Measurements from ENCODE around the gene SERPINB1. TPM values are rescaled to one million over a fixed set of nuclear protein-coding genes. Genes with fewer than 3 reads are reported as not detected.

SERPINB1 gene
- total and polyA plus RNA-seq, 2 donors (not counting 3 experiments of a cell fraction or from before 2014, with no cell fraction given): 6.7 to 24.0 TPM

DNA sequence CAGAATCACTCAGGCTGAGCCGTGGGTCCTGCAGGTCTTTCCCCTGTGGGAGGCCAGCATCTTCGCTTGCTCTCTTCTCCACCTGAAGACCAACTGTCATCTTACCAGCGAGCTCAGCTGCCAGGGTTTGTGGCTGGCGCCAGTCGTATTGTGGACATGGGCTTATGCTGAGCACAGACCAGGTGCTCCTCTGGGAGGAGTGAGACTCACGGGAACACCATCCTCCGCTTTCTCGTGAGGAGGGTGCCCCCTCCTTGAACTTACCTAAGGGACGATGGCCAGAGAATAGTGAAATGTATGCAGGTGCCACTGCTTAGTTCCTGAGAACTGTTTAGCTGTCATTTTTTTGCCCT is 59.3 kb downstream of the SERPINB1 start:
- TF ChIP-seq POLR2AphosphoS5 (IDR thresholded peaks at IDR 0.05; ENCODE audit: insufficient read depth, low read depth, low read length) (no peak), GATA2 (IDR thresholded peaks at IDR 0.05; ENCODE audit: insufficient read depth, insufficient read length, low read depth, low read length) (no peak), MYC (IDR thresholded peaks at IDR 0.05; ENCODE audit: low read depth, low read length) (no peak), CTCF (IDR thresholded peaks at IDR 0.05; ENCODE audit: extremely low read depth in 1 of 2, insufficient read depth in 1 of 2, low read depth in 1 of 2, low read length in 2 of 2) (no peak), FOS (IDR thresholded peaks at IDR 0.05; ENCODE audit: borderline replicate concordance, insufficient read depth, low read length) (no peak), POLR2A (IDR thresholded peaks at IDR 0.05; ENCODE audit: low read depth, low read length) (no peak), JUN (IDR thresholded peaks at IDR 0.05; ENCODE audit: borderline replicate concordance, insufficient read depth, insufficient read length, low read depth) (no peak), EZH2 (IDR thresholded peaks at IDR 0.05; ENCODE audit: borderline replicate concordance, low read depth, low read length, severe bottlenecking) (no peak)
- TF ChIP-seq, protein P1, sequence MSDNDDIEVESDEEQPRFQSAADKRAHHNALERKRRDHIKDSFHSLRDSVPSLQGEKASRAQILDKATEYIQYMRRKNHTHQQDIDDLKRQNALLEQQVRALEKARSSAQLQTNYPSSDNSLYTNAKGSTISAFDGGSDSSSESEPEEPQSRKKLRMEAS (IDR thresholded peaks at IDR 0.05; ENCODE audit: insufficient read depth, insufficient read length): no peak
- no peak overlapping the region for H3K4me2 ChIP-seq (ENCODE audit: insufficient read depth, low read length)
- no peaks in the 10 kb centered on the region for H3K27me3 ChIP-seq (ENCODE audit: control insufficient read depth in 2 of 2, insufficient read depth in 2 of 2, low read length in 2 of 2)
- intact Hi-C loops (cut with micrococcal nuclease): no loop called here
- no peaks in the 10 kb centered on the region for H3K9me1 ChIP-seq (replicated peaks; ENCODE audit: control insufficient read depth, extremely low read depth, insufficient read depth, low read length)
- H2AFZ ChIP-seq (ENCODE audit: low read depth, low read length): no peak overlapping the region
- CTCF ChIA-PET: interaction anchor here (0.5 to 2.8 kb wide), 6 partner anchors 9 to 505 kb away, joined by 3 to 54 read pairs (median 8); partner anchors contain the start of gene WRNIP1
- no TSS peak for BruUV-seq (replicated peaks)
- H4K20me1 ChIP-seq (replicated peaks; ENCODE audit: control insufficient read depth, extremely low read depth, insufficient read depth, low read length): no peaks in the 10 kb centered on the region
- POLR2A ChIA-PET: interaction anchor here (2.5 kb wide), 1 partner anchor 14 kb away, joined by 12 read pairs; no protein-coding TSS in a partner anchor
- H3K27ac ChIP-seq (ENCODE audit: insufficient read depth, low read depth, low read length): no peak overlapping the region
- dilution Hi-C loops (cut with MboI; ENCODE audit: extremely low pct_ligation_motif_present, low sequenced_read_pairs): no loop called here
- H3K4me3 ChIP-seq (replicated peaks in 1 of 3; ENCODE audit: insufficient read depth in 1 of 3, low read depth in 1 of 3, low read length in 3 of 3): no peak overlapping the region
- peaks cover 23% of the 10 kb centered on the region for H3K4me1 ChIP-seq (ENCODE audit: control insufficient read depth, extremely low read depth, insufficient read depth, low read length)
- H3K9ac ChIP-seq (replicated peaks; ENCODE audit: extremely low read depth, insufficient read depth, low read length): no peak overlapping the region
- peaks cover 38% of the 10 kb centered on the region for H3K79me2 ChIP-seq (ENCODE audit: control insufficient read depth, insufficient read depth, low read length)
- H3K9me3 ChIP-seq (replicated peaks; ENCODE audit: control insufficient read depth, insufficient read depth, low read length): no peaks in the 10 kb centered on the region
- no peak for DNase-seq (ENCODE audit: low read depth, low spot score)
- no peak for FAIRE-seq
- H3K36me3 ChIP-seq (ENCODE audit: control insufficient read depth in 2 of 2, extremely low read depth in 1 of 2, insufficient read depth in 2 of 2, low read length in 2 of 2): peaks cover 0 to 21% of the 10 kb centered on the region in 2 experiments

Small RNA genes within 50 kb of the gene (microRNA-seq; reads per million reads assigned to microRNA genes)
- not detected for gene MIR4645 (ENCODE audit: borderline number of aligned reads, borderline replicate concordance)

Small RNA genes within 50 kb of the gene (small RNA-seq; reads per million reads assigned to genes)
- gene MIR4645 (ENCODE audit: insufficient read depth, insufficient read length, low read depth, low replicate concordance): 1.3 reads per million

Other genes starting within 250 kb of the SERPINB1 start
- gene MYLK4, start 90.9 kb downstream of the SERPINB1 start, total RNA-seq: 0.32 and 0.62 TPM in 2 replicates
- gene MYLK4, start 90.9 kb downstream of the SERPINB1 start, polyA plus RNA-seq: 0.29 and 0.41 TPM in 2 replicates
- gene WRNIP1, start 76.5 kb downstream of the SERPINB1 start, total RNA-seq: 47.7 and 50.1 TPM in 2 replicates
- gene WRNIP1, start 76.5 kb downstream of the SERPINB1 start, polyA plus RNA-seq: 54.5 and 68.9 TPM in 2 replicates
- 37.0 and 58.0 TPM in 2 replicates for gene SERPINB9, start 61.4 kb upstream of the SERPINB1 start, total RNA-seq
- 47.3 and 51.6 TPM in 2 replicates for gene SERPINB9, start 61.4 kb upstream of the SERPINB1 start, polyA plus RNA-seq
- gene SERPINB6, start 129.7 kb upstream of the SERPINB1 start, total RNA-seq: 145 and 155 TPM in 2 replicates
- gene SERPINB6, start 129.7 kb upstream of the SERPINB1 start, polyA plus RNA-seq: 148 and 151 TPM in 2 replicates
- 27.6 and 31.6 TPM in 2 replicates for gene NQO2, start 158.0 kb upstream of the SERPINB1 start, total RNA-seq
- 44.1 and 48.0 TPM in 2 replicates for gene NQO2, start 158.0 kb upstream of the SERPINB1 start, polyA plus RNA-seq
- gene RIPK1, start 226.6 kb upstream of the SERPINB1 start, total RNA-seq: 20.2 and 20.6 TPM in 2 replicates
- 10.1 and 11.2 TPM in 2 replicates for gene RIPK1, start 226.6 kb upstream of the SERPINB1 start, polyA plus RNA-seq

All from endothelial cell of umbilical vein (primary cell).